IPS-15b (cell line): ENCODE data around the gene MYO1B.
"Not testable (repeated sequence)": the region's sequence is repeated elsewhere in the genome, so short reads cannot be mapped to it uniquely, and the experiment has no call there.

Source experiments
- H3K27me3 ChIP-seq: one replicate; pipeline ENCODE4 v1.6.1; 2013; ENCODE audit warnings: low read length; ENCODE audit not compliant: control insufficient read depth, insufficient read depth
- H3K36me3 ChIP-seq: one replicate; pipeline ENCODE4 v1.6.1; 2013; ENCODE audit warnings: low read length; ENCODE audit not compliant: control insufficient read depth, insufficient read depth
- H3K4me1 ChIP-seq: one replicate; pipeline ENCODE4 v1.6.1; 2013; ENCODE audit warnings: mild to moderate bottlenecking, low read length; ENCODE audit not compliant: control insufficient read depth, insufficient read depth
- H3K4me3 ChIP-seq: one replicate; pipeline ENCODE4 v1.5.1; 2013; ENCODE audit warnings: low read depth, low read length
- H3K9ac ChIP-seq: one replicate; pipeline ENCODE4 v1.6.1; 2013; ENCODE audit warnings: low read depth, mild to moderate bottlenecking, low read length
- H3K9me3 ChIP-seq: one replicate; pipeline ENCODE4 v1.6.1; 2013; ENCODE audit warnings: mild to moderate bottlenecking, low read length; ENCODE audit not compliant: control insufficient read depth, insufficient read depth

Gene MYO1B

GRCh38 chr2:191456506-191456905 is 211.3 kb downstream of the MYO1B start:
- not testable (repeated sequence) for H3K27me3 ChIP-seq, H3K36me3 ChIP-seq, H3K9me3 ChIP-seq, H3K9ac ChIP-seq, H3K4me1 ChIP-seq, H3K4me3 ChIP-seq

- no peaks in the 10 kb centered on the region for H3K4me1 ChIP-seq
- no peaks in the 10 kb centered on the region for H3K36me3 ChIP-seq
- no peak overlapping the region for H3K9ac ChIP-seq
- no peak overlapping the region for H3K4me3 ChIP-seq
- no peaks in the 10 kb centered on the region for H3K27me3 ChIP-seq
- peaks cover 5% of the 10 kb centered on the region for H3K9me3 ChIP-seq
Measured at GRCh38 chr2:191459158-191459557, 214.0 kb downstream of the MYO1B start.

- H3K36me3 ChIP-seq: no peaks in the 10 kb centered on the region
- no peak overlapping the region for H3K9ac ChIP-seq
- H3K9me3 ChIP-seq: no peaks in the 10 kb centered on the region
- H3K27me3 ChIP-seq: no peaks in the 10 kb centered on the region
- no peaks in the 10 kb centered on the region for H3K4me1 ChIP-seq
- H3K4me3 ChIP-seq: no peak overlapping the region
Measured at GRCh38 chr2:191462370-191462769, 217.2 kb downstream of the MYO1B start.

GRCh38 chr2:191463790-191464189 is 218.6 kb downstream of the MYO1B start:
- no peak overlapping the region for H3K4me3 ChIP-seq
- H3K9me3 ChIP-seq: no peaks in the 10 kb centered on the region
- H3K36me3 ChIP-seq: no peaks in the 10 kb centered on the region
- H3K4me1 ChIP-seq: no peaks in the 10 kb centered on the region
- no peaks in the 10 kb centered on the region for H3K27me3 ChIP-seq
- H3K9ac ChIP-seq: no peak overlapping the region

GRCh38 chr2:191465766-191466420 is 220.7 kb downstream of the MYO1B start:
- H3K4me1 ChIP-seq: no peaks in the 10 kb centered on the region
- no peaks in the 10 kb centered on the region for H3K9me3 ChIP-seq
- H3K36me3 ChIP-seq: no peaks in the 10 kb centered on the region
- no peak overlapping the region for H3K9ac ChIP-seq
- no peak overlapping the region for H3K4me3 ChIP-seq
- H3K27me3 ChIP-seq: no peaks in the 10 kb centered on the region

- no peaks in the 10 kb centered on the region for H3K9me3 ChIP-seq
- no peaks in the 10 kb centered on the region for H3K4me1 ChIP-seq
- H3K27me3 ChIP-seq: no peaks in the 10 kb centered on the region
- no peak overlapping the region for H3K4me3 ChIP-seq
- no peak overlapping the region for H3K9ac ChIP-seq
- no peaks in the 10 kb centered on the region for H3K36me3 ChIP-seq
Measured at GRCh38 chr2:191467113-191467512, 221.9 kb downstream of the MYO1B start.

GRCh38 chr2:191470306-191470705 is 225.1 kb downstream of the MYO1B start:
- no peak overlapping the region for H3K9ac ChIP-seq
- no peak overlapping the region for H3K4me3 ChIP-seq
- no peaks in the 10 kb centered on the region for H3K4me1 ChIP-seq
- H3K27me3 ChIP-seq: no peaks in the 10 kb centered on the region
- no peaks in the 10 kb centered on the region for H3K36me3 ChIP-seq
- no peaks in the 10 kb centered on the region for H3K9me3 ChIP-seq

GRCh38 chr2:191474464-191474863 is 229.3 kb downstream of the MYO1B start:
- Histone ChIP-seq H3K27me3 (no peaks in the 10 kb centered on the region), H3K9me3 (no peaks in the 10 kb centered on the region), H3K9ac (no peak overlapping the region), H3K36me3 (no peaks in the 10 kb centered on the region), H3K4me3 (no peak overlapping the region), H3K4me1 (no peaks in the 10 kb centered on the region)
